HepG2 (cell line): ENCODE measurements around the gene DDAH1. TPM values are rescaled to one million over a fixed set of nuclear protein-coding genes. Genes with fewer than 3 reads are reported as not detected.

Experiments
- ATRX ChIP-seq: sonication (generic); formaldehyde crosslinking; IDR thresholded peaks from 2 replicates; pipeline ENCODE4 v1.4.0; 2020; ENCODE audit warnings: missing genetic modification reagents, borderline replicate concordance
- CCDC6 ChIP-seq: sonication (generic); formaldehyde crosslinking; IDR thresholded peaks from 2 replicates; pipeline ENCODE4 v1.8.1; 2022; ENCODE audit warnings: mild to moderate bottlenecking, missing genetic modification reagents, moderate library complexity
- HCFC1 ChIP-seq: fragments of 150-350 bp; IDR thresholded peaks from 2 replicates; pipeline ENCODE4 v1.6.1; 2014; ENCODE audit warnings: low read depth, low read length
- RNF2 ChIP-seq: fragments of 450-650 bp; conservative IDR thresholded peaks from 2 replicates; pipeline ENCODE4 v1.6.1; 2016; ENCODE audit warnings: low read depth
- RXRB ChIP-seq: IDR thresholded peaks from 2 replicates; pipeline ENCODE4 v1.6.1; 2016; ENCODE audit warnings: borderline replicate concordance, missing genetic modification reagents, missing compliant biosample characterization
- SAFB2 ChIP-seq: sonication (generic); formaldehyde crosslinking; IDR thresholded peaks from 2 replicates; pipeline ENCODE4 v1.5.1; 2020; ENCODE audit warnings: missing genetic modification reagents, low read depth, mild to moderate bottlenecking, borderline replicate concordance
- SALL2 ChIP-seq: sonication (generic); formaldehyde crosslinking; IDR thresholded peaks from 2 replicates; pipeline ENCODE4 v1.8.1; 2023; ENCODE audit warnings: mild to moderate bottlenecking, missing genetic modification reagents, inconsistent platforms
- SNRNP70 ChIP-seq: fragments of 200-400 bp; formaldehyde crosslinking; IDR thresholded peaks from 2 replicates; pipeline ENCODE4 v1.6.1; 2017; ENCODE audit warnings: mild to moderate bottlenecking, low read depth, low read length, moderate library complexity
- SP2 ChIP-seq: sonication (generic); formaldehyde crosslinking; IDR thresholded peaks from 2 replicates; pipeline ENCODE4 v1.5.1; 2020; ENCODE audit warnings: mild to moderate bottlenecking, missing genetic modification reagents
- TBP ChIP-seq: sonication (generic); formaldehyde crosslinking; IDR thresholded peaks from 2 replicates; pipeline ENCODE4 v1.5.0; 2020; ENCODE audit warnings: missing genetic modification reagents
- TCF12 ChIP-seq, 2 experiments: fragments of 450-650 bp in 1 of 2; sonication (generic) in 1 of 2; formaldehyde crosslinking in 1 of 2; IDR thresholded peaks; 2 replicates each; pipeline versions ENCODE4 v1.6.1 to v1.8.0; 2017 to 2022; ENCODE audit warnings: antibody characterized with exemption in 1 of 2, mild to moderate bottlenecking in 1 of 2, missing genetic modification reagents in 1 of 2, moderate library complexity in 1 of 2
- TCF7L2 ChIP-seq: IDR thresholded peaks from 2 replicates; pipeline ENCODE4 v1.6.1; 2011; ENCODE audit warnings: mild to moderate bottlenecking, low read depth, low read length, moderate library complexity
- ZFP37 ChIP-seq: sonication (generic); formaldehyde crosslinking; IDR thresholded peaks from 2 replicates; pipeline ENCODE4 v1.4.0; 2020; ENCODE audit warnings: missing genetic modification reagents, borderline replicate concordance
- ZFYVE20 ChIP-seq: sonication (generic); formaldehyde crosslinking; IDR thresholded peaks from 2 replicates; pipeline ENCODE4 v1.8.0; 2023; ENCODE audit warnings: low read depth, mild to moderate bottlenecking, moderate library complexity, missing genetic modification reagents, borderline replicate concordance
- ZNF10 ChIP-seq: sonication (generic); formaldehyde crosslinking; IDR thresholded peaks from 2 replicates; pipeline ENCODE4 v1.4.0; 2020; ENCODE audit warnings: mild to moderate bottlenecking, low read depth, missing genetic modification reagents, borderline replicate concordance
- ZNF121 ChIP-seq: sonication (generic); formaldehyde crosslinking; IDR thresholded peaks from 2 replicates; pipeline ENCODE4 v1.5.0; 2020; ENCODE audit warnings: mild to moderate bottlenecking, missing genetic modification reagents
- ZNF326 ChIP-seq: sonication (generic); formaldehyde crosslinking; IDR thresholded peaks from 2 replicates; pipeline ENCODE4 v1.4.0; 2020; ENCODE audit warnings: missing genetic modification reagents, borderline replicate concordance
- ZNF709 ChIP-seq: sonication (generic); formaldehyde crosslinking; IDR thresholded peaks from 2 replicates; pipeline ENCODE4 v1.5.0; 2020; ENCODE audit warnings: mild to moderate bottlenecking, missing genetic modification reagents
- ZNF878 ChIP-seq: sonication (generic); formaldehyde crosslinking; IDR thresholded peaks from 2 replicates; pipeline ENCODE4 v1.8.1; 2023; ENCODE audit warnings: mild to moderate bottlenecking, missing genetic modification reagents, moderate library complexity
- polyA plus RNA-seq, 8 experiments: library from polyadenylated mRNA; depleted of rRNA in 3 of 8; stranded (reverse) in 7 of 8; unstranded in 1 of 8; fragments of >200 nt; fragmentation: Illumina TruSeq in 4 of 8; extraction: Trizol in 4 of 8; gene quantifications; 2 replicates each; pipeline versions ENCODE4 v1.2.1 to v1.2.3, GENCODE V29; 2011 to 2016; ENCODE audit warnings: low read depth in 4 of 8, missing spikeins in 1 of 8, mixed read lengths in 1 of 8; ENCODE audit not compliant: insufficient read depth in 1 of 8
- total RNA-seq, 5 experiments: library from RNA; depleted of rRNA; stranded (reverse); fragments of >200 nt; fragmentation: Illumina TruSeq; extraction: Trizol; gene quantifications; 2 replicates each; pipeline ENCODE4 v1.2.3, GENCODE V29; 2016; ENCODE audit warnings: low read depth in 1 of 5
- TF ChIP-seq, protein P1 (sequence below): sonication (generic); formaldehyde crosslinking; IDR thresholded peaks from 2 replicates; pipeline ENCODE4 v1.4.0; 2020; ENCODE audit warnings: mild to moderate bottlenecking, missing genetic modification reagents
- TF ChIP-seq, protein P2 (sequence below): sonication (generic); formaldehyde crosslinking; conservative IDR thresholded peaks from 2 replicates; pipeline ENCODE4 v1.8.1; 2023; ENCODE audit warnings: missing genetic modification reagents
- TF ChIP-seq, protein P3 (sequence below): sonication (generic); formaldehyde crosslinking; conservative IDR thresholded peaks from 2 replicates; pipeline ENCODE4 v1.4.0; 2020; ENCODE audit warnings: missing genetic modification reagents
- TF ChIP-seq, protein P4 (sequence below): sonication (generic); formaldehyde crosslinking; conservative IDR thresholded peaks from 2 replicates; pipeline ENCODE4 v1.5.0; 2020; ENCODE audit warnings: missing genetic modification reagents
- TF ChIP-seq, protein P5 (sequence below): sonication (generic); IDR thresholded peaks from 2 replicates; pipeline ENCODE4 v1.6.1; 2016; ENCODE audit warnings: low read depth, borderline replicate concordance
- TF ChIP-seq, protein P6 (sequence below): IDR thresholded peaks from 2 replicates; pipeline ENCODE4 v1.6.1; 2016; ENCODE audit warnings: missing compliant biosample characterization, missing genetic modification reagents, borderline replicate concordance

The DDAH1 gene
- total and polyA plus RNA-seq, 2 of the 13 experiments (the other 11 are each of a cell fraction or from before 2014, with no cell fraction given) = 39.7 to 64.4 TPM

DNA sequence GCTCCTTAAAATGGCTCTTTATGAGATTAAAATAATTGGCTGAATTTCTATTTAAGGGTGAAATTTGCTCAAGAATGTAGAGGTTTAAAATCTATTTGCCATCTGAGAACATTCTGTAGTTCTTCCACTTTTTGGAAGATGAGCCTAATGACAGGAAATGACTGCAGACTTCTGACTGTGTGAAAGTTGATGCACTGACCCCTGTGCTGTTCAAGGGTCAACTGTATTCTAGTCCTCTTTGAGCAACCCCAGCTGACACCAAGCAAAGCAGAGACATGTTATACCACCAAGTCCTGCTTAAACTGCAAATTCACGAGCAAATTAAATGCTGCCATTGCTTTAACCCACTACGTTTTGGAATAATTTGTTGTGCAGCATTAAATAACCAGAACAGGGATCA, 26.6 kb downstream of the DDAH1 start (continued):
- TF ChIP-seq SALL2 (CRISPR knock-in tag) (no peak), SP2 (CRISPR knock-in tag) (no peak), ZNF121 (no peak), ATRX (no peak), SNRNP70 (no peak), SAFB2 (no peak), ZNF326 (CRISPR knock-in tag) (no peak), CCDC6 (CRISPR knock-in tag) (no peak), TBP (CRISPR knock-in tag) (no peak), ZFP37 (CRISPR knock-in tag) (no peak), HCFC1 (no peak), TCF7L2 (no peak), ZNF878 (CRISPR knock-in tag) (no peak), ZNF709 (no peak), ZNF10 (no peak), ZFYVE20 (CRISPR knock-in tag) (no peak), TCF12 (IDR thresholded peaks at IDR 0.05) (no peak), TCF12 (CRISPR knock-in tag; IDR thresholded peaks at IDR 0.05) (no peak), RXRB (CRISPR knock-in tag) (peak; percentile 93), RNF2 (no peak)
- TF ChIP-seq, protein P1, sequence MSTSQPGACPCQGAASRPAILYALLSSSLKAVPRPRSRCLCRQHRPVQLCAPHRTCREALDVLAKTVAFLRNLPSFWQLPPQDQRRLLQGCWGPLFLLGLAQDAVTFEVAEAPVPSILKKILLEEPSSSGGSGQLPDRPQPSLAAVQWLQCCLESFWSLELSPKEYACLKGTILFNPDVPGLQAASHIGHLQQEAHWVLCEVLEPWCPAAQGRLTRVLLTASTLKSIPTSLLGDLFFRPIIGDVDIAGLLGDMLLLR (CRISPR knock-in tag) = no peak
- TF ChIP-seq, protein P2, sequence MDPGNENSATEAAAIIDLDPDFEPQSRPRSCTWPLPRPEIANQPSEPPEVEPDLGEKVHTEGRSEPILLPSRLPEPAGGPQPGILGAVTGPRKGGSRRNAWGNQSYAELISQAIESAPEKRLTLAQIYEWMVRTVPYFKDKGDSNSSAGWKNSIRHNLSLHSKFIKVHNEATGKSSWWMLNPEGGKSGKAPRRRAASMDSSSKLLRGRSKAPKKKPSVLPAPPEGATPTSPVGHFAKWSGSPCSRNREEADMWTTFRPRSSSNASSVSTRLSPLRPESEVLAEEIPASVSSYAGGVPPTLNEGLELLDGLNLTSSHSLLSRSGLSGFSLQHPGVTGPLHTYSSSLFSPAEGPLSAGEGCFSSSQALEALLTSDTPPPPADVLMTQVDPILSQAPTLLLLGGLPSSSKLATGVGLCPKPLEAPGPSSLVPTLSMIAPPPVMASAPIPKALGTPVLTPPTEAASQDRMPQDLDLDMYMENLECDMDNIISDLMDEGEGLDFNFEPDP (CRISPR knock-in tag) = no peak
- TF ChIP-seq, protein P3, sequence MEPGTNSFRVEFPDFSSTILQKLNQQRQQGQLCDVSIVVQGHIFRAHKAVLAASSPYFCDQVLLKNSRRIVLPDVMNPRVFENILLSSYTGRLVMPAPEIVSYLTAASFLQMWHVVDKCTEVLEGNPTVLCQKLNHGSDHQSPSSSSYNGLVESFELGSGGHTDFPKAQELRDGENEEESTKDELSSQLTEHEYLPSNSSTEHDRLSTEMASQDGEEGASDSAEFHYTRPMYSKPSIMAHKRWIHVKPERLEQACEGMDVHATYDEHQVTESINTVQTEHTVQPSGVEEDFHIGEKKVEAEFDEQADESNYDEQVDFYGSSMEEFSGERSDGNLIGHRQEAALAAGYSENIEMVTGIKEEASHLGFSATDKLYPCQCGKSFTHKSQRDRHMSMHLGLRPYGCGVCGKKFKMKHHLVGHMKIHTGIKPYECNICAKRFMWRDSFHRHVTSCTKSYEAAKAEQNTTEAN (CRISPR knock-in tag) = no peak
- TF ChIP-seq, protein P4, sequence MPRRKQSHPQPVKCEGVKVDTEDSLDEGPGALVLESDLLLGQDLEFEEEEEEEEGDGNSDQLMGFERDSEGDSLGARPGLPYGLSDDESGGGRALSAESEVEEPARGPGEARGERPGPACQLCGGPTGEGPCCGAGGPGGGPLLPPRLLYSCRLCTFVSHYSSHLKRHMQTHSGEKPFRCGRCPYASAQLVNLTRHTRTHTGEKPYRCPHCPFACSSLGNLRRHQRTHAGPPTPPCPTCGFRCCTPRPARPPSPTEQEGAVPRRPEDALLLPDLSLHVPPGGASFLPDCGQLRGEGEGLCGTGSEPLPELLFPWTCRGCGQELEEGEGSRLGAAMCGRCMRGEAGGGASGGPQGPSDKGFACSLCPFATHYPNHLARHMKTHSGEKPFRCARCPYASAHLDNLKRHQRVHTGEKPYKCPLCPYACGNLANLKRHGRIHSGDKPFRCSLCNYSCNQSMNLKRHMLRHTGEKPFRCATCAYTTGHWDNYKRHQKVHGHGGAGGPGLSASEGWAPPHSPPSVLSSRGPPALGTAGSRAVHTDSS = no peak
- TF ChIP-seq, protein P5, sequence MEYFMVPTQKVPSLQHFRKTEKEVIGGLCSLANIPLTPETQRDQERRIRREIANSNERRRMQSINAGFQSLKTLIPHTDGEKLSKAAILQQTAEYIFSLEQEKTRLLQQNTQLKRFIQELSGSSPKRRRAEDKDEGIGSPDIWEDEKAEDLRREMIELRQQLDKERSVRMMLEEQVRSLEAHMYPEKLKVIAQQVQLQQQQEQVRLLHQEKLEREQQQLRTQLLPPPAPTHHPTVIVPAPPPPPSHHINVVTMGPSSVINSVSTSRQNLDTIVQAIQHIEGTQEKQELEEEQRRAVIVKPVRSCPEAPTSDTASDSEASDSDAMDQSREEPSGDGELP = peak; percentile 69; the same call in 1 of the 2 replicates
- TF ChIP-seq, protein P6, sequence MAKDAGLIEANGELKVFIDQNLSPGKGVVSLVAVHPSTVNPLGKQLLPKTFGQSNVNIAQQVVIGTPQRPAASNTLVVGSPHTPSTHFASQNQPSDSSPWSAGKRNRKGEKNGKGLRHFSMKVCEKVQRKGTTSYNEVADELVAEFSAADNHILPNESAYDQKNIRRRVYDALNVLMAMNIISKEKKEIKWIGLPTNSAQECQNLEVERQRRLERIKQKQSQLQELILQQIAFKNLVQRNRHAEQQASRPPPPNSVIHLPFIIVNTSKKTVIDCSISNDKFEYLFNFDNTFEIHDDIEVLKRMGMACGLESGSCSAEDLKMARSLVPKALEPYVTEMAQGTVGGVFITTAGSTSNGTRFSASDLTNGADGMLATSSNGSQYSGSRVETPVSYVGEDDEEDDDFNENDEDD = no peak
